GM12878 (cell line): Measurements from ENCODE around the gene DNAH2. TPM values are rescaled to one million over a fixed set of nuclear protein-coding genes. Genes with fewer than 3 reads are reported as not detected.

ENCODE experiments used
- ATAC-seq: fragments of 200-7000 bp; cut with Tn5 transposase; 3 replicates; pipeline ENCODE4 v1.9.1; 2020; ENCODE audit warnings: mild to moderate bottlenecking, moderate library complexity
- BruUV-seq: library from RNA; stranded (reverse); fragments of 400-500 nt; replicated peaks from 2 replicates; lab custom pipeline; 2021; lab: Mats Ljungman, UMichigan
- CTCF ChIA-PET: fragments of 300-600 bp; sonication (Branson Sonifier 250); formaldehyde crosslinking; extraction: SDS; loops from one replicate; lab custom pipeline; 2021; ENCODE audit warnings: inconsistent platforms; lab: Yijun Ruan, JAX
- POLR2A ChIA-PET: fragments of 350-600 bp; formaldehyde crosslinking; extraction: SDS; loops from one replicate; lab custom pipeline; 2021; ENCODE audit warnings: inconsistent platforms; lab: Charles Lee
- RAD21 ChIA-PET: fragments of 300-600 bp; sonication (Branson Sonifier 250); formaldehyde crosslinking; loops from one replicate; lab custom pipeline; 2023; ENCODE audit warnings: antibody characterized with exemption; ENCODE audit not compliant: unreplicated experiment; lab: Charles Lee
- SMC1A ChIA-PET: fragments of 300-600 bp; sonication (Branson Sonifier 250); formaldehyde crosslinking; loops from one replicate; lab custom pipeline; 2023; ENCODE audit not compliant: unreplicated experiment, uncharacterized antibody; lab: Charles Lee
- DNase-seq: peaks from one replicate; pipeline ENCODE4 v3.0.0-alpha.2; 2011; ENCODE audit warnings: low read depth, low spot score
- FAIRE-seq: peaks from 3 replicates; lab custom pipeline; 2011; peaks lifted over from hg19 to GRCh38; lab: Jason Lieb, UNC
- H2AFZ ChIP-seq: 2 replicates; pipeline ENCODE4 v1.6.0; 2011; ENCODE audit warnings: low read depth, low read length, control low read depth; ENCODE audit not compliant: control insufficient read depth
- H3K27ac ChIP-seq: 2 replicates; pipeline ENCODE4 v1.5.1; 2011; ENCODE audit warnings: control low read depth; ENCODE audit not compliant: control insufficient read depth, insufficient read depth
- H3K27me3 ChIP-seq, 2 experiments: replicated peaks in 1 of 2; 2 replicates each; pipeline versions ENCODE4 v1.6.0 to v1.6.1; 2011; ENCODE audit warnings: low read length in 1 of 2; ENCODE audit not compliant: control insufficient read depth in 2 of 2, insufficient read depth in 2 of 2
- H3K36me3 ChIP-seq, 2 experiments: 2 replicates each; pipeline ENCODE4 v1.5.1; 2011; ENCODE audit warnings: low read length in 1 of 2; ENCODE audit not compliant: control insufficient read depth in 2 of 2, insufficient read depth in 2 of 2
- H3K4me1 ChIP-seq: 2 replicates; pipeline ENCODE4 v1.6.1; 2011; ENCODE audit warnings: mild to moderate bottlenecking, low read length, moderate library complexity, mixed read lengths; ENCODE audit not compliant: control insufficient read depth, insufficient read depth
- H3K4me2 ChIP-seq: 2 replicates; pipeline ENCODE4 v1.6.0; 2011; ENCODE audit warnings: control low read depth; ENCODE audit not compliant: control insufficient read depth, insufficient read depth
- H3K4me3 ChIP-seq: fragments of 200-600 bp; sonication (generic); 2 replicates; pipeline ENCODE4 v1.5.1; 2016
- H3K79me2 ChIP-seq: 2 replicates; pipeline ENCODE4 v1.6.0; 2011; ENCODE audit warnings: low read length; ENCODE audit not compliant: control insufficient read depth, insufficient read depth
- H3K9ac ChIP-seq: 2 replicates; pipeline ENCODE4 v1.8.0; 2011; ENCODE audit warnings: low read length, control low read depth, mixed read lengths; ENCODE audit not compliant: control insufficient read depth, insufficient read depth
- H3K9me3 ChIP-seq: replicated peaks from 3 replicates; pipeline ENCODE4 v1.5.1; 2011; ENCODE audit warnings: mild to moderate bottlenecking, low read length; ENCODE audit not compliant: control insufficient read depth, insufficient read depth
- H4K20me1 ChIP-seq: 2 replicates; pipeline ENCODE4 v1.6.0; 2011; ENCODE audit not compliant: control insufficient read depth, insufficient read depth
- EGR1 ChIP-seq, 2 experiments: IDR thresholded peaks; 1 replicate in 1 of 2; 2 replicates in 1 of 2; pipeline ENCODE4 v1.6.1; 2011 to 2012; ENCODE audit warnings: low read depth in 2 of 2, low read length in 2 of 2, borderline replicate concordance in 1 of 2, mild to moderate bottlenecking in 1 of 2, moderate library complexity in 1 of 2
- ELK1 ChIP-seq: IDR thresholded peaks from 2 replicates; pipeline ENCODE4 v1.6.1; 2012; ENCODE audit warnings: low read depth, low read length, improper control_type of control experiment
- IRF3 ChIP-seq: fragments of 450-650 bp; IDR thresholded peaks from 2 replicates; pipeline ENCODE4 v1.6.1; 2014; ENCODE audit warnings: mild to moderate bottlenecking
- JUNB ChIP-seq: IDR thresholded peaks from 2 replicates; pipeline ENCODE4 v1.6.1; 2016; ENCODE audit warnings: antibody characterized with exemption, mild to moderate bottlenecking
- KDM1A ChIP-seq: fragments of 200-600 bp; sonication (generic); IDR thresholded peaks from 2 replicates; pipeline ENCODE4 v1.6.1; 2016; ENCODE audit warnings: borderline replicate concordance
- KLF5 ChIP-seq: fragments of 450-650 bp; IDR thresholded peaks from 2 replicates; pipeline ENCODE4 v1.6.1; 2014; ENCODE audit warnings: mild to moderate bottlenecking; ENCODE audit not compliant: partially characterized antibody
- MTA3 ChIP-seq: IDR thresholded peaks from 2 replicates; pipeline ENCODE4 v1.6.1; 2012; ENCODE audit warnings: low read length, inconsistent platforms, borderline replicate concordance
- NBN ChIP-seq: fragments of 450-650 bp; IDR thresholded peaks from 2 replicates; pipeline ENCODE4 v1.6.1; 2016
- POU2F2 ChIP-seq: IDR thresholded peaks from 3 replicates; pipeline ENCODE4 v1.6.1; 2011; ENCODE audit warnings: low read depth, mild to moderate bottlenecking, low read length, borderline replicate concordance
- YBX1 ChIP-seq: fragments of 450-650 bp; IDR thresholded peaks from 2 replicates; pipeline ENCODE4 v1.6.1; 2016; ENCODE audit warnings: antibody characterized with exemption
- ZNF217 ChIP-seq: fragments of 450-650 bp; IDR thresholded peaks from 2 replicates; pipeline ENCODE4 v1.6.1; 2017; ENCODE audit warnings: antibody characterized with exemption, mild to moderate bottlenecking
- ZNF274 ChIP-seq: IDR thresholded peaks from one replicate; pipeline ENCODE4 v1.8.0; 2011; ENCODE audit not compliant: insufficient read length, insufficient read depth
- ZSCAN29 ChIP-seq: fragments of 450-650 bp; IDR thresholded peaks from 2 replicates; pipeline ENCODE4 v1.6.1; 2017; ENCODE audit warnings: mild to moderate bottlenecking, moderate library complexity
- WGBS: methylation state at CpG from one replicate; pipeline ENCODE4 v1.1.6; 2016; ENCODE audit warnings: low lambda C conversion rate; ENCODE audit not compliant: insufficient replicate concordance, insufficient coverage; ENCODE audit errors: missing lambda C conversion rate; 5-methylcytosine and 5-hydroxymethylcytosine counted together
- in situ Hi-C: fragments of 300-500 bp; cut with MboI; formaldehyde crosslinking; loops from 9 replicates; pipeline ENCODE4 v1.14.3; 2018; ENCODE audit warnings: mixed read lengths
- intact Hi-C: fragments of 100-400 bp; cut with micrococcal nuclease; formaldehyde crosslinking; loops from one replicate; pipeline ENCODE4 v1.14.2; 2022; ENCODE audit not compliant: unreplicated experiment
- polyA plus RNA-seq, 11 experiments: library from polyadenylated mRNA; depleted of rRNA in 4 of 11; unstranded in 6 of 11; stranded (reverse) in 5 of 11; fragments of >200 nt; fragmentation: Nextera tagmentation in 4 of 11; fragmentation: Illumina TruSeq in 1 of 11; extraction: Ambion mirVana in 4 of 11; extraction: Trizol in 1 of 11; gene quantifications; 1 replicate in 1 of 11; 2 replicates in 10 of 11; pipeline versions ENCODE4 v1.2.1 to v1.2.3, GENCODE V29; 2011 to 2016; ENCODE audit warnings: inconsistent platforms in 2 of 11, missing spikeins in 2 of 11, low read depth in 1 of 11
- total RNA-seq, 4 experiments: library from RNA; depleted of rRNA in 3 of 4; stranded (reverse); fragments of >200 nt in 3 of 4; fragmentation: Illumina TruSeq in 1 of 4; extraction: Trizol in 1 of 4; gene quantifications; 2 replicates each; pipeline versions ENCODE4 v1.2.1 to v1.2.3, GENCODE V29; 2013 to 2021

DNAH2 gene
- total and polyA plus RNA-seq, 10 of the 15 experiments (the other 5 are each of a cell fraction or from before 2014, with no cell fraction given): not detected

- POLR2A ChIA-PET: interaction anchor here (0.7 kb wide), 1 partner anchor 11 kb away, joined by 5 read pairs; the partner anchor contains the start of gene EFNB3
- FAIRE-seq: no peak
Observed at GRCh38 chr17:7715936-7716886, 1.3 kb upstream of the DNAH2 start.

More at GRCh38 chr17:7715936-7716886, 1.3 kb upstream of the DNAH2 start:
- no peak overlapping the region for H3K27ac ChIP-seq
- RAD21 ChIA-PET: interaction anchor here (0.6 kb wide), 1 partner anchor 404 kb away, joined by 3 read pairs; no protein-coding TSS in a partner anchor
- ATAC-seq: no peak
- CTCF ChIA-PET: interaction anchor here (1.2 kb wide), 1 partner anchor 202 kb away, joined by 5 read pairs; no protein-coding TSS in a partner anchor
- no peak for DNase-seq
- H4K20me1 ChIP-seq: no peaks in the 10 kb centered on the region
- H3K79me2 ChIP-seq: no peaks in the 10 kb centered on the region
- no peak overlapping the region for H3K4me3 ChIP-seq
- no peak overlapping the region for H3K4me2 ChIP-seq
- TF ChIP-seq MTA3 (no peak), IRF3 (no peak), ZSCAN29 (no peak), EGR1 (IDR thresholded peaks at IDR 0.05; ENCODE audit: borderline replicate concordance in 1 of 2, low read depth in 2 of 2, low read length in 2 of 2) (no peak), JUNB (no peak), ZNF217 (no peak), ELK1 (no peak), KDM1A (no peak), KLF5 (no peak), NBN (no peak), POU2F2 (no peak), YBX1 (no peak), ZNF274 (no peak)
- WGBS: 22% methylated on average over 20 of the region's 20 CpGs
- BruUV-seq: no TSS peak
- H2AFZ ChIP-seq: no peak overlapping the region
- SMC1A ChIA-PET: interaction anchor here (0.8 kb wide), 1 partner anchor 29 kb away, joined by 4 read pairs; the partner anchor contains the start of gene TP53
- no peaks in the 10 kb centered on the region for H3K4me1 ChIP-seq
- H3K9me3 ChIP-seq: no peaks in the 10 kb centered on the region
- no peak overlapping the region for H3K9ac ChIP-seq
- in situ Hi-C loops (no loop called here), intact Hi-C loops (no loop called here)
- no peaks in the 10 kb centered on the region for H3K36me3 ChIP-seq
- H3K27me3 ChIP-seq: peaks cover 6 to 11% of the 10 kb centered on the region in 2 experiments
